IPS-18c (cell line): Measurements from ENCODE around the gene ITGB5.
"Not testable (repeated sequence)": the region's sequence is repeated elsewhere in the genome, so short reads cannot be mapped to it uniquely, and the experiment has no call there.

Source experiments
- H3K4me3 ChIP-seq: 2 replicates; pipeline ENCODE4 v1.7.0; 2013; ENCODE audit warnings: low read depth, mild to moderate bottlenecking, low read length, moderate library complexity; ENCODE audit not compliant: insufficient read depth
- H3K9me3 ChIP-seq: one replicate; pipeline ENCODE4 v1.6.1; 2013; ENCODE audit warnings: mild to moderate bottlenecking, low read length, moderate library complexity; ENCODE audit not compliant: control insufficient read depth, insufficient read depth

The ITGB5 gene

GRCh38 chr3:124791142-124791541 lies 96.0 kb downstream of the ITGB5 start:
- Histone ChIP-seq H3K9me3 (no peaks in the 10 kb centered on the region), H3K4me3 (no peak overlapping the region)

GRCh38 chr3:124789103-124789502 lies 98.1 kb downstream of the ITGB5 start:
- not testable (repeated sequence) for H3K4me3 ChIP-seq, H3K9me3 ChIP-seq

DNA sequence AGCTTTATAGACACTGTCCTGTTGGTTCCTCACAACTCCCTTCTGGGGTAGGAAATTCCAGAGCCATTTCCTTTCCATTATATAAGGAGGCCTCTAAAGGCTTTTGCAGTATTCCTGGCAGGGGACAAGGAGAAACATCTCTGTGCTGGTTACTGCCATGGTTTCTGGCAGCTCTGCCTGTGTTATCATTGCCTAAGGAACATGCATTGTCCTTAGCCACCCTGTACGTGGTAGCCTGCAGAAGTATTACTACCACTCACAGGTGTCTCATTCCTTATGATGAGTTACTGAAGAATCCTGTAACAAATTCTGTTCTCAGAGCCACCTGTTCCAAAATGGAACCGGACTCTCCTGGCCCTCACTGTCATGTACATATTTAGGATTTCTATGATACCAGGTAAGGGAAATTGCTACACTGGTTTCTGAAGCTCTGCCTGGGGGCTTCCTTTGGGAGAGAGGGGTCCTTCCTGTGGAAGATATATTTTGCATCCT lies 98.9 kb downstream of the ITGB5 start:
- H3K4me3 ChIP-seq = no peak overlapping the region
- no peaks in the 10 kb centered on the region for H3K9me3 ChIP-seq

DNA sequence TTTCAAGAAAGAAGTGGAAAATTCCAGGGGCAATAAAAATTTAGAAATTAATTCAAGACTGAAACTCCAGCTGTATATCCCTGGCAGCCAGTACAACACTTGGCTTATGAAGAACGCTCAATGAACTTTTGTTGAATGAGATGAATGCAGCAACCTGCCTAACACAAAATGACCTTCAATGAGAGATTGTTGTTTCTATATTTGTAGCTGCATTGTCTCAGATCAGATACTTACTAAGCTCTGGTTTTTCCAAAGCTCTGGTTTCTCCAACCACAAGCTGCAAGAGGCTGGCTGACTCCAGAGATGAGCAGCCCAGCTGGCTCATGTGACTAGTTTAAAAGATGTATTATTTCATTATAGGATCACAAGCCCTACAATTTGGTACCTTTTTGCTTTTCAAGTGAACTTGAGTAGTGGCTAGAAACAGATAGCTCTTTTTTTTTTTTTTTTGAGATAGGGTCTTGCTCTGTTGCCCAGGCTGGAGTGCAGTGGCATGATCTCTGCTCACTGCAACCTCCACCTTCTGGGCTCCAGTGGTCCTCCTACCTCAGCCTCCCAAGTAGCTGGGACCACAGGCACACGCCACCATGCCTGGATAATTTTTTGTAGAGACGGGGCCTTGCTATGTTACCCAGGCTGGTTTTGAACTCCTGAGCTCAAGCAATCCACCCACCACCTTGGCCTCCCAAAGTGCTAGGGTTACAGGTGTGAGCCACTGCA lies 99.5 kb downstream of the ITGB5 start:
- H3K4me3 ChIP-seq = no peak overlapping the region
- no peaks in the 10 kb centered on the region for H3K9me3 ChIP-seq

DNA sequence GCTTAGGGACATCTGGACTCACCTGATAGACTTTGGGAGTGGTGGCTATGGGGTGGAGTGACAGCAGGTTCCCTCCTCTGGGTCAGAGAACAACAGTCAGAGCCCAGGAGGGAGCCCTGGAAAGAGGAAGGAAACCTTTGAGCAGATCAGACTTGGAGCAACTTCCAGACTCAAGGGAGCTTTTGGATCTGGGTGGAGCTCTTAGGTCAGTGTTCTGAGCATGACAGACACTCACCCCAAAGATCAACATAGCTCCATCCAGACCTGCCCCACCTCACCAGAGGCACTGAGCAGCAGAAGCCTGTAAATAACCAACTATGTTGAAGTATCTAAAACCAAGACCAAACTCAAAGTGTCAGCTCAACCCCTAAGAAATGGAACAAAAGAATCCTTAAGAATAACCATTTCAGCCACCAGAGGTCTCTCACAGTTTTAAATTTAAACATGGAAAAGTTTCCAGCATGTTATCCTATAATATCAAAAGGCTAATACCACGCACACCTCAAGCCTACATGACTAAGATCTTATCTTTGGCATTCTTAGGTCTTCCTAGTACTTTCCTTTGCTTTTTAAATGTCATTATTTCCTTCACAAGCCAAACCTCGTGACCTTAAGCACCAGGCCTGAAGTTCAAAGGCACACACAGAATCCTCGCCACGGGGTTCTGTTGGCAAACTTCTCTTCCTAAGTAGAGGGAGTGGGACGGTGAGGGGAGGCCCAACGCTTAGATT lies 100.5 kb downstream of the ITGB5 start:
- no peak overlapping the region for H3K4me3 ChIP-seq
- H3K9me3 ChIP-seq = no peaks in the 10 kb centered on the region

GRCh38 chr3:124785973-124786372 lies 101.2 kb downstream of the ITGB5 start:
- H3K4me3 ChIP-seq = no peak overlapping the region
- no peaks in the 10 kb centered on the region for H3K9me3 ChIP-seq

GRCh38 chr3:124784686-124785382 lies 102.3 kb downstream of the ITGB5 start:
- H3K9me3 ChIP-seq = no peaks in the 10 kb centered on the region
- no peak overlapping the region for H3K4me3 ChIP-seq

DNA sequence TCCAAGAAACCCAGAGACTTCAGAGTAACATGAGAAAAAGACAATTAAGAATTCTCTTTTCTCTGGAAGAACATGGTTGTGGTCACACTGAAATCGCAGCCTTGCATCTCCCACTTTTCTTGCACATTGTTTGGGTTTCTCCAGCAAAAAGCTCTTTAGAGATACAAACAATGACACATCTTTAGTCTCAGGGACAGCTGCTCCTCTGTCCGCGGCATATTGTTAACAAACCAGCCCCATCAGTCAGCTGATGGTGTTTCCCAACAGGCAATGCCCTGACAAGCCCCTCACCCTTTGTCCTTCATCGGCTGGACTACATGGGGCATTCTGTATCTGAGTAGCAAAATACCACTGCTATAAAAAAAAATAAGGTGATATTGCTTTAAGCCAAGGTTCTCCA lies 103.5 kb downstream of the ITGB5 start:
- Histone ChIP-seq H3K4me3 (no peak overlapping the region), H3K9me3 (no peaks in the 10 kb centered on the region)

DNA sequence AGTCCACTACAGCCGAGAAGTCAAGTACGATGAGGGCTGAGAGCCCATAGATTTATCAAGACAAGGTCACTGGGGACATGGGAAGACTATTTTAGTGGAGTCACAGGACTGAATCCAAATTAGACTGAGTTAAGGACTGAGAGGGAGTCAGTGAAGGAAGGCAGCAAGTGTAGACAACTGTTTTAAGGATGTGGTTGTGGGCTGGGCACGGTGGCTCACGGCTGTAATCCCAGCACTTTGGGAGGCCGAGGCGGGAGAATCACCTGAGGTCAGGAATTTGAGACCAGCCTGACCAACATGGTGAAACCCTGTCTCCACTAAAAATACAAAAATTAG lies 104.8 kb downstream of the ITGB5 start:
- H3K4me3 ChIP-seq, H3K9me3 ChIP-seq: not testable (repeated sequence)

DNA sequence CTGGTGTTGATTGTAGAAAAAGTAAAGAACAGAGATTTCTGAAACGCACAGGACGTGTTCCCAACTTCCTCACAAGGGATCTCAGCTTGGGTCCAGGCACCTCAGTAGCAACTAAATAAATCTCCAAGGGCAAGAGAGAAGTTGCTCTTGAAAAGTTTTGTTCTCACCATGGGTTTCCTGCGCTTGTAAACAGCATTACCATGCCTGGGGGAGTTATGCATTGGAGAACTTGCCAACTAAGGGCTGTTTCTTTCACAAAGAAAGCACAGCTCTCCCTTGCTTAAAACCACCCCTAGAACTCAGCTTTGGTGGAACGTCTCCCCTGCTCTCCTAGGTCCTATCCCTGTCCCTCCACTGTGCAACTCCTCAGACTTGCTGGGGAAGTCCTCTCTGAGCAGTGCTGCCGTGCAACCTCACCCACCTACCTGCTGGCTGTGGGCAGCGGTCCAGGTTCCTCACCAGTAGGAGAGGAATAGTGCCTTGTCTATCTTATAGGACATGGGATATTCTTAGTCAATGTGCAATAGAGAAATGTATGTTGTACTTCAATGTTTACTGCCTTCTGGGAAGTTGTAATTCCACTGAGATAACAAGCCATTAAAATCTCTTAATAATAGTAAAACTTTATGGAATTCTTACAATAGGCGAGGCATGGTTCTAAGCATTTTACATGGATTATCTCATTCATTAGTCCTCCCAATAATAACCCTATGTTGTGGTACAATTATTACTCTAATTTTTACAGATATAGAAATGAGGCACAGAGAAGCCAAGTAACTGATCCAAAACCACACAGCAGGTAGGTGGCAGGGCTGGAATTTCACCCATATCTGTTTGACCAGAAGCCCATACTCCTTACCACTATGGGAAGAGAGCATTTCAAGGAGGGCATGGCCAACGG lies 105.4 kb downstream of the ITGB5 start:
- H3K4me3 ChIP-seq = no peak overlapping the region
- no peaks in the 10 kb centered on the region for H3K9me3 ChIP-seq

- Histone ChIP-seq H3K4me3 (no peak overlapping the region), H3K9me3 (no peaks in the 10 kb centered on the region)
Measured at GRCh38 chr3:124780761-124781475, 106.2 kb downstream of the ITGB5 start.

DNA sequence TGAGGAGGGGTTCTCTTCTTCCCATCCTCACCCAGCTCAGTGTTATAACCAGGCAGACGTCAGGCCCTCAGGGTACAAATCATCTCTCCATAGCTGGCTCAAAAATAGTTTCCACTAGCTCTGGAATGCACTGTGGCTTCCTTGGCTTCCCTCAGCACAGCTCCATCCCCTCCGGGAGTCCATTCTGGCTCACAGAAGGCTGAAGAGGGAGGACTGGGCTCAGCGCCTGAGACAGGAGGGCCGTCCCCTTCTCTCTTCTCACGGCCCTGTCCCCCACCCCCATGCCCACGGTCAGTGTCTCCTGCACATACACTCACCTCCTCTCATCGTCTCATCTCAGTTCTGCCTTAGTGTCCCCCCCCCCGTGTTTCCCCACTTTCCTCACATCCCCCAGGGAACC lies 106.8 kb downstream of the ITGB5 start:
- H3K4me3 ChIP-seq = no peak overlapping the region

DNA sequence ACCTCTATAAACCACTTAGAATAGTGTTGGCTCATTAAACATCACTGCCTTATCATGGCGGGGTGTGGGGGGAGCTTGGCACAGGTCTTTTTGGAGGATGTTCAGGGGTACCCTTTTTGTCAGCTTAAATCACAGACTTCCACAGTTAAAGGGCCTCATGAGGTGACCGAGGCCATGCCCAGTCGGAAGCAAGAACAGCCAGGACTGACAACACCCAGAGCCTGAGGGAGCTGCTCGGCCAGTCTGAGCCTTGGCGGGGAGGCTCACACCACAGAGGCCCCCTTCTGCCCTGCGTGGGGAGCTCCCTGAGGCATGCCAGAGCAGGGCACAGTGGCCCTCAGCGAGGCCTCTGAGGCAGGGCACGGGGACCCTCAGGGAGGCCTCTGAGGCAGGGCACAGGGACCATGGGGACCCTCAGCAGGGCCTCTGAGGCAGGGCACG lies 107.4 kb downstream of the ITGB5 start:
- no peak overlapping the region for H3K4me3 ChIP-seq
- H3K9me3 ChIP-seq = no peaks in the 10 kb centered on the region

More for the DNA sequence above, 106.8 kb downstream of the ITGB5 start:
- no peaks in the 10 kb centered on the region for H3K9me3 ChIP-seq

DNA sequence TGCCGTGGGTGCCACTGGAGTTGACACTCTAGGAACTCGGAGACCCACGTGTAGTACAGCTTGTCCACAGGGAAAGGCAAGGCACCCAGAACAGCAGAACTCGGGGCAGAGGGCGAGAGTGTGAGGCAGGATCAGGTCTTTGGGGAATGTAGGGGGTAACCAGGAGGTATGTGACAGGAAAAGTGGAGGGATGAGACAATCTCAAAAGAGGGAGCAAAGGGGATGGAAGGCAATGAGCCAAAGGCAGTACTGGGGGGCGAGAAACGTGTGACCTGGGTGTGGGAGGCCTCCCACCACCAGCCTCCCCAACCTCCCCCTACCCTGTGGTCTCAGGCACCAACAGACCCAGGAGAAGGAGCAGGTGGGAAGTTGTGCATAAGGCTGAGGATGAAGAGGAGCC lies 108.0 kb downstream of the ITGB5 start:
- Histone ChIP-seq H3K4me3 (no peak overlapping the region), H3K9me3 (no peaks in the 10 kb centered on the region)

DNA sequence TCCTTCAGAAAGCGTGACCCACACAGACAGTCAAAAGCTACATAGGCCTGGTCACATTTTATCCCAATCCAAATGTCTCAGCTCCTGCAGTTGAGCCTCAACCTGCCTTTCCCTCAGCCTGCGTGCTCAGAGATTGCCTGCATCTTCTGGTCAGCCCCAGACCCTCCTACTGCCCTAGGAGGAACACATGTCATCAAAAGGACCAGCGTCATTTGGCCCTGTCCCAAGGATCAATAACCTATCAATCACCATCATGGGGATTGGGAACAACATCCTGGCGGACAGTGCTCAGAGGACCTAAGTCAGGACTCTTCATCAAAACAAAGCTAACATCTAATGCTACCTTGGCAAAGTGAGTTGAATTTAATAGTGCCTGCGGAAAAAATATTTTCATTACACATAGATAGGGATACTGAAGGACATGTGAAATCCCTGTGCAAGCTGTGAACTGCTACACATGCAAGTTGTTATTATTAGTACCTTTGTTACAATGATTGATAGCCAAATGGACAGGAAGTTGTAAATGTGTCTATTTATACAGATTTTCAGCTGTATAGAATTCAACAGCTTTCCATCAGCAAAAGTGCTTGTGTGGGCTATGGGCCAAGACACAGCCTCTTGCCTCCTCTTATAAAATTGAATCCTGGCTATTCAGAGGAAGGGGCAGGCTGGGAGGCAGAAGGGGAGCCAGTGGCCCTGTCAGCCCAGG lies 109.2 kb downstream of the ITGB5 start:
- no peak overlapping the region for H3K4me3 ChIP-seq
- H3K9me3 ChIP-seq = no peaks in the 10 kb centered on the region

- no peak overlapping the region for H3K4me3 ChIP-seq
- H3K9me3 ChIP-seq = no peaks in the 10 kb centered on the region
Measured at GRCh38 chr3:124776856-124777255, 110.3 kb downstream of the ITGB5 start.
